GM12878 (cell line): Measurements from ENCODE around the gene AGBL1. TPM values are rescaled to one million over a fixed set of nuclear protein-coding genes. Genes with fewer than 3 reads are reported as not detected.

Source experiments
- ATAC-seq: fragments of 200-7000 bp; cut with Tn5 transposase; 3 replicates; pipeline ENCODE4 v1.9.1; 2020; ENCODE audit warnings: mild to moderate bottlenecking, moderate library complexity
- BruUV-seq: library from RNA; stranded (reverse); fragments of 400-500 nt; replicated peaks from 2 replicates; lab custom pipeline; 2021; lab: Mats Ljungman, UMichigan
- CTCF ChIA-PET: fragments of 300-600 bp; sonication (Branson Sonifier 250); formaldehyde crosslinking; extraction: SDS; loops from one replicate; lab custom pipeline; 2021; ENCODE audit warnings: inconsistent platforms; lab: Yijun Ruan, JAX
- POLR2A ChIA-PET: fragments of 350-600 bp; formaldehyde crosslinking; extraction: SDS; loops from one replicate; lab custom pipeline; 2021; ENCODE audit warnings: inconsistent platforms; lab: Charles Lee
- RAD21 ChIA-PET: fragments of 300-600 bp; sonication (Branson Sonifier 250); formaldehyde crosslinking; loops from one replicate; lab custom pipeline; 2023; ENCODE audit warnings: antibody characterized with exemption; ENCODE audit not compliant: unreplicated experiment; lab: Charles Lee
- SMC1A ChIA-PET: fragments of 300-600 bp; sonication (Branson Sonifier 250); formaldehyde crosslinking; loops from one replicate; lab custom pipeline; 2023; ENCODE audit not compliant: unreplicated experiment, uncharacterized antibody; lab: Charles Lee
- DNase-seq: peaks from one replicate; pipeline ENCODE4 v3.0.0-alpha.2; 2011; ENCODE audit warnings: low read depth, low spot score
- FAIRE-seq: peaks from 3 replicates; lab custom pipeline; 2011; peaks lifted over from hg19 to GRCh38; lab: Jason Lieb, UNC
- H2AFZ ChIP-seq: 2 replicates; pipeline ENCODE4 v1.6.0; 2011; ENCODE audit warnings: low read depth, low read length, control low read depth; ENCODE audit not compliant: control insufficient read depth
- H3K27ac ChIP-seq: 2 replicates; pipeline ENCODE4 v1.5.1; 2011; ENCODE audit warnings: control low read depth; ENCODE audit not compliant: control insufficient read depth, insufficient read depth
- H3K27me3 ChIP-seq, 2 experiments: replicated peaks in 1 of 2; 2 replicates each; pipeline versions ENCODE4 v1.6.0 to v1.6.1; 2011; ENCODE audit warnings: low read length in 1 of 2; ENCODE audit not compliant: control insufficient read depth in 2 of 2, insufficient read depth in 2 of 2
- H3K36me3 ChIP-seq, 2 experiments: 2 replicates each; pipeline ENCODE4 v1.5.1; 2011; ENCODE audit warnings: low read length in 1 of 2; ENCODE audit not compliant: control insufficient read depth in 2 of 2, insufficient read depth in 2 of 2
- H3K4me1 ChIP-seq: 2 replicates; pipeline ENCODE4 v1.6.1; 2011; ENCODE audit warnings: mild to moderate bottlenecking, low read length, moderate library complexity, mixed read lengths; ENCODE audit not compliant: control insufficient read depth, insufficient read depth
- H3K4me2 ChIP-seq: 2 replicates; pipeline ENCODE4 v1.6.0; 2011; ENCODE audit warnings: control low read depth; ENCODE audit not compliant: control insufficient read depth, insufficient read depth
- H3K4me3 ChIP-seq: fragments of 200-600 bp; sonication (generic); 2 replicates; pipeline ENCODE4 v1.5.1; 2016
- H3K79me2 ChIP-seq: 2 replicates; pipeline ENCODE4 v1.6.0; 2011; ENCODE audit warnings: low read length; ENCODE audit not compliant: control insufficient read depth, insufficient read depth
- H3K9ac ChIP-seq: 2 replicates; pipeline ENCODE4 v1.8.0; 2011; ENCODE audit warnings: low read length, control low read depth, mixed read lengths; ENCODE audit not compliant: control insufficient read depth, insufficient read depth
- H3K9me3 ChIP-seq: replicated peaks from 3 replicates; pipeline ENCODE4 v1.5.1; 2011; ENCODE audit warnings: mild to moderate bottlenecking, low read length; ENCODE audit not compliant: control insufficient read depth, insufficient read depth
- H4K20me1 ChIP-seq: 2 replicates; pipeline ENCODE4 v1.6.0; 2011; ENCODE audit not compliant: control insufficient read depth, insufficient read depth
- ATF7 ChIP-seq: fragments of 450-650 bp; IDR thresholded peaks from 2 replicates; pipeline ENCODE4 v1.6.1; 2016; ENCODE audit warnings: low read depth, mild to moderate bottlenecking
- MEF2B ChIP-seq: fragments of 450-650 bp; IDR thresholded peaks from 2 replicates; pipeline ENCODE4 v1.6.1; 2018; ENCODE audit warnings: mild to moderate bottlenecking, moderate library complexity; ENCODE audit not compliant: partially characterized antibody, poor library complexity, severe bottlenecking
- NKRF ChIP-seq: fragments of 450-650 bp; conservative IDR thresholded peaks from 2 replicates; pipeline ENCODE4 v1.6.1; 2017; ENCODE audit warnings: mild to moderate bottlenecking, moderate library complexity
- PAX5 ChIP-seq: IDR thresholded peaks from 2 replicates; pipeline ENCODE4 v1.6.1; 2011; ENCODE audit warnings: low read depth, low read length, borderline replicate concordance
- PAX8 ChIP-seq: fragments of 450-650 bp; IDR thresholded peaks from 2 replicates; pipeline ENCODE4 v1.6.1; 2017; ENCODE audit warnings: mild to moderate bottlenecking, moderate library complexity
- PBX3 ChIP-seq: IDR thresholded peaks from 2 replicates; pipeline ENCODE4 v1.6.1; 2011; ENCODE audit warnings: mild to moderate bottlenecking, low read depth, low read length, moderate library complexity; ENCODE audit not compliant: insufficient replicate concordance
- POLR2A ChIP-seq: IDR thresholded peaks from 2 replicates; pipeline ENCODE4 v1.6.1; 2011; ENCODE audit warnings: low read depth, mild to moderate bottlenecking, low read length
- RAD51 ChIP-seq: fragments of 450-650 bp; IDR thresholded peaks from 2 replicates; pipeline ENCODE4 v1.6.1; 2016; ENCODE audit warnings: moderate library complexity, mild to moderate bottlenecking, inconsistent platforms
- RELA ChIP-seq: fragments of 450-650 bp; IDR thresholded peaks from 2 replicates; pipeline ENCODE4 v1.8.0; 2014; ENCODE audit warnings: borderline replicate concordance; ENCODE audit not compliant: partially characterized antibody
- RELB ChIP-seq: fragments of 450-650 bp; IDR thresholded peaks from 2 replicates; pipeline ENCODE4 v1.6.1; 2017; ENCODE audit warnings: low read depth, mild to moderate bottlenecking, moderate library complexity
- ZNF207 ChIP-seq: fragments of 450-650 bp; IDR thresholded peaks from 2 replicates; pipeline ENCODE4 v1.6.1; 2014; ENCODE audit warnings: antibody characterized with exemption, mild to moderate bottlenecking, borderline replicate concordance
- WGBS: methylation state at CpG from one replicate; pipeline ENCODE4 v1.1.6; 2016; ENCODE audit warnings: low lambda C conversion rate; ENCODE audit not compliant: insufficient replicate concordance, insufficient coverage; ENCODE audit errors: missing lambda C conversion rate; 5-methylcytosine and 5-hydroxymethylcytosine counted together
- in situ Hi-C: fragments of 300-500 bp; cut with MboI; formaldehyde crosslinking; loops from 9 replicates; pipeline ENCODE4 v1.14.3; 2018; ENCODE audit warnings: mixed read lengths
- intact Hi-C: fragments of 100-400 bp; cut with micrococcal nuclease; formaldehyde crosslinking; loops from one replicate; pipeline ENCODE4 v1.14.2; 2022; ENCODE audit not compliant: unreplicated experiment
- polyA plus RNA-seq, 11 experiments: library from polyadenylated mRNA; depleted of rRNA in 4 of 11; unstranded in 6 of 11; stranded (reverse) in 5 of 11; fragments of >200 nt; fragmentation: Nextera tagmentation in 4 of 11; fragmentation: Illumina TruSeq in 1 of 11; extraction: Ambion mirVana in 4 of 11; extraction: Trizol in 1 of 11; gene quantifications; 1 replicate in 1 of 11; 2 replicates in 10 of 11; pipeline versions ENCODE4 v1.2.1 to v1.2.3, GENCODE V29; 2011 to 2016; ENCODE audit warnings: inconsistent platforms in 2 of 11, missing spikeins in 2 of 11, low read depth in 1 of 11
- total RNA-seq, 4 experiments: library from RNA; depleted of rRNA in 3 of 4; stranded (reverse); fragments of >200 nt in 3 of 4; fragmentation: Illumina TruSeq in 1 of 4; extraction: Trizol in 1 of 4; gene quantifications; 2 replicates each; pipeline versions ENCODE4 v1.2.1 to v1.2.3, GENCODE V29; 2013 to 2021

Gene AGBL1
- total and polyA plus RNA-seq, 10 of the 15 experiments (the other 5 are each of a cell fraction or from before 2014, with no cell fraction given) = not detected

- ChIA-PET RAD21 (no interaction called here), POLR2A (no interaction called here), SMC1A (no interaction called here), CTCF (no interaction called here)
- no peaks in the 10 kb centered on the region for H4K20me1 ChIP-seq
- in situ Hi-C loops = no loop called here
- no TSS peak for BruUV-seq
- H3K9ac ChIP-seq = no peak overlapping the region
- no peaks in the 10 kb centered on the region for H3K27me3 ChIP-seq
- H3K79me2 ChIP-seq = no peaks in the 10 kb centered on the region
- DNase-seq = no peak
- no peak for FAIRE-seq
- ATAC-seq = no peak
- TF ChIP-seq PAX8 = no peak
- TF ChIP-seq RELB = no peak
- TF ChIP-seq RAD51 = no peak
- no peaks in the 10 kb centered on the region for H3K9me3 ChIP-seq
- no peak overlapping the region for H3K4me2 ChIP-seq
- H2AFZ ChIP-seq = no peak overlapping the region
- no peaks in the 10 kb centered on the region for H3K4me1 ChIP-seq
- no peaks in the 10 kb centered on the region for H3K36me3 ChIP-seq
- intact Hi-C loops = no loop called here
- H3K27ac ChIP-seq = no peak overlapping the region
- H3K4me3 ChIP-seq = no peak overlapping the region
Observed at GRCh38 chr15:86167841-86168240, 88.2 kb downstream of the AGBL1 start.

GRCh38 chr15:86178845-86179244 lies 99.2 kb downstream of the AGBL1 start:
- H3K27me3 ChIP-seq = no peaks in the 10 kb centered on the region; a peak in 1 of 4 replicates
- FAIRE-seq (no peak), DNase-seq (no peak), ATAC-seq (no peak)
- no peak overlapping the region for H3K4me2 ChIP-seq
- SMC1A ChIA-PET = no interaction called here
- H3K79me2 ChIP-seq = no peaks in the 10 kb centered on the region
- H3K4me1 ChIP-seq = no peaks in the 10 kb centered on the region
- intact Hi-C loops = loop anchor here (5.0 kb wide), 1 partner anchor 312 kb away; no protein-coding TSS in a partner anchor
- POLR2A ChIA-PET = no interaction called here
- 17% methylated on average over 2 of the region's 2 CpGs for WGBS
- no peak overlapping the region for H3K27ac ChIP-seq
- no peaks in the 10 kb centered on the region for H4K20me1 ChIP-seq
- BruUV-seq = no TSS peak
- no peak overlapping the region for H3K4me3 ChIP-seq
- RAD21 ChIA-PET = no interaction called here
- H3K36me3 ChIP-seq = no peaks in the 10 kb centered on the region
- in situ Hi-C loops = no loop called here
- no peak overlapping the region for H2AFZ ChIP-seq
- CTCF ChIA-PET = interaction anchor here (1.0 kb wide), 1 partner anchor 17 kb away, joined by 3 read pairs; no protein-coding TSS in a partner anchor
- H3K9ac ChIP-seq = no peak overlapping the region
- no peaks in the 10 kb centered on the region for H3K9me3 ChIP-seq
- TF ChIP-seq MEF2B (no peak), ATF7 (no peak), PAX5 (no peak), NKRF (no peak), POLR2A (no peak), PBX3 (no peak), ZNF207 (no peak), RELA (no peak)
